Heart right ventricle (tissue), 16 donors: ENCODE measurements around the gene PVALEF. TPM values are rescaled to one million over a fixed set of nuclear protein-coding genes. Genes with fewer than 3 reads are reported as not detected.
A peak's percentile ranks its signal among the peaks of the same experiment; 100 is the strongest.
"Not testable (repeated sequence)": the region's sequence is repeated elsewhere in the genome, so short reads cannot be mapped to it uniquely, and the experiment has no call there.

Source experiments
- ATAC-seq, 8 donors: fragments of 200-7000 bp; cut with Tn5 transposase; one replicate each; pipeline ENCODE4 v1.9.1; 2020; ENCODE audit warnings: mild to moderate bottlenecking in 8 of 8, moderate library complexity in 8 of 8, moderate number of reproducible peaks in 1 of 8
- DNase-seq, 2 donors: peaks; one replicate each; pipeline ENCODE4 v3.0.0-alpha.2; 2020
- H3K27ac ChIP-seq, 10 donors: fragments of 200-600 bp; sonication (generic) in 2 of 10; one replicate each; pipeline versions ENCODE4 v1.5.0 to v1.8.0; 2020 to 2022; ENCODE audit warnings: mild to moderate bottlenecking in 3 of 10
- H3K27me3 ChIP-seq, 7 donors: fragments of 200-600 bp; one replicate each; pipeline ENCODE4 v1.8.0; 2021 to 2022; ENCODE audit warnings: mild to moderate bottlenecking in 2 of 7
- H3K36me3 ChIP-seq, 9 donors: fragments of 200-600 bp; sonication (generic) in 1 of 9; one replicate each; pipeline versions ENCODE4 v1.5.0 to v1.8.0; 2020 to 2022; ENCODE audit warnings: mild to moderate bottlenecking in 2 of 9
- H3K4me1 ChIP-seq, 9 donors: fragments of 200-600 bp; sonication (generic) in 1 of 9; one replicate each; pipeline versions ENCODE4 v1.5.0 to v1.8.0; 2020 to 2022; ENCODE audit warnings: mild to moderate bottlenecking in 4 of 9
- H3K4me3 ChIP-seq, 10 donors: fragments of 200-600 bp; sonication (generic) in 2 of 10; one replicate each; pipeline versions ENCODE4 v1.5.0 to v1.8.0; 2020 to 2022; ENCODE audit warnings: mild to moderate bottlenecking in 7 of 10, moderate library complexity in 2 of 10
- H3K9me3 ChIP-seq, 11 donors: fragments of 200-600 bp in 10 of 11; sonication (generic) in 2 of 11; one replicate each; pipeline versions ENCODE4 v1.5.0 to v1.8.0; 2013 to 2022; ENCODE audit warnings: mild to moderate bottlenecking in 2 of 11, control low read depth in 1 of 11, moderate library complexity in 1 of 11
- WGBS, 2 donors: extraction: QIAGEN DNeasy Blood & Tissue Kit; methylation state at CpG; one replicate each; pipeline ENCODE4 v1.1.7; 2013; ENCODE audit warnings: inconsistent platforms in 1 of 2; 5-methylcytosine and 5-hydroxymethylcytosine counted together
- intact Hi-C, 10 donors: fragments of 100-400 bp; cut with DNase I; formaldehyde crosslinking; loops; one replicate each; pipeline versions ENCODE4 v1.11.1 to v1.14.2; 2022
- polyA plus RNA-seq, 2 donors: library from polyadenylated mRNA; stranded (reverse); fragments of 200-250 nt; gene quantifications; one replicate each; pipeline ENCODE4 v1.2.3, GENCODE V29; 2013
- total RNA-seq, 10 donors: library from RNA; stranded (reverse); fragmentation: NEBNext Ultra II Directional in 3 of 10; extraction: Animal tissue kit (Norgen Biotek cat#: 25700) in 3 of 10; gene quantifications; one replicate each; pipeline versions ENCODE4 v1.2.1 to v1.2.4, GENCODE V29; 2021 to 2023
- TF ChIP-seq, protein P1 (sequence below), 9 donors: fragments of 200-600 bp; sonication (generic) in 2 of 9; IDR thresholded peaks; one replicate each; pipeline versions ENCODE4 v1.5.0 to v1.8.0; 2021 to 2022; ENCODE audit warnings: antibody characterized with exemption in 9 of 9, mild to moderate bottlenecking in 5 of 9, moderate library complexity in 1 of 9
- donor health status: Arrhythmogenic right ventricular cardiomyopathy.
- donor health status: ischemic (EF 13 %, LVEDD 7.1; RV severe dilation, severe dysfunction).
- donor health status: healthy with polysubstance abuse.
- donor health status: DM: no; HTN: yes; CAD: no.
- donor health status: DM: no; HTN: no; CAD: no.
- donor health status: ischemic (EF 25% LVEDD 6.9; RV normal size, moderate dysfunction).
- donor health status: ischemic (EF 25% LVEDD 5.7; RV mildly dilated, moderate dysfunction).
- donor health status: healthy.
- donor health status: DM: yes; HTN: yes; CAD: no.
- donor health status: Ischemic cardiomyopathy.
- donor health status: ischemic (EF 35%, LVEDD 5.7; RV mildly dilated, moderate dysfunction).
- donor health status: nonischemic (EF 11% LVEDD 7.7; RV severe dilation, severe dysfunction).
- donor health status: DM: yes; HTN: yes; CAD: no.
- donor health status: PGD.
- donor health status: ischemic (EF 29% LVEDD 5.4; RV normal size, mild dysfunction).
- donor health status: nonischemic (EF 23%, LVEDD 6.1; RV moderate dilation, normal function).

The PVALEF gene
- total and polyA plus RNA-seq, 12 donors: not detected

DNA sequence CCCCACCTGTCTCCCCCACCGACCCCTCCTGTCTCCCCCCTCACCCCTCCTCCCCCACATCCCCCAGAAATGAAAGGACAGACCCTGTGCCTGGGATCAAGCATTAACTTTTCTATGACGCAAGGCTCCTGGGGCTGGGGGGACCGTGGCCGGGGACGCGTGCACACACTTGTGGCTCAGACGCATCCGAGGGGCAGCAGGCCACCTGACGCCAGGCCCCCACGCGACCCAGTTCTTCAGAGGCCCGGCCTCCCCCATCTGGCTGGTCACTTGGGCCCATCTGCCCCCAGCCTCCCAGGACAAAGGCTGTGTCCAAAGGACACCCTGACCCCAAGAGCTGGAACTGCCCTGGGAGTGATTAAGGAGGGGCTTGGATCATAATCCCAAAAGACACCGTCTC, 14.0 kb upstream of the PVALEF start:
- H3K27ac ChIP-seq: peak overlapping the region in 1 of 10 donors; percentile 81
- TF ChIP-seq, protein P1, sequence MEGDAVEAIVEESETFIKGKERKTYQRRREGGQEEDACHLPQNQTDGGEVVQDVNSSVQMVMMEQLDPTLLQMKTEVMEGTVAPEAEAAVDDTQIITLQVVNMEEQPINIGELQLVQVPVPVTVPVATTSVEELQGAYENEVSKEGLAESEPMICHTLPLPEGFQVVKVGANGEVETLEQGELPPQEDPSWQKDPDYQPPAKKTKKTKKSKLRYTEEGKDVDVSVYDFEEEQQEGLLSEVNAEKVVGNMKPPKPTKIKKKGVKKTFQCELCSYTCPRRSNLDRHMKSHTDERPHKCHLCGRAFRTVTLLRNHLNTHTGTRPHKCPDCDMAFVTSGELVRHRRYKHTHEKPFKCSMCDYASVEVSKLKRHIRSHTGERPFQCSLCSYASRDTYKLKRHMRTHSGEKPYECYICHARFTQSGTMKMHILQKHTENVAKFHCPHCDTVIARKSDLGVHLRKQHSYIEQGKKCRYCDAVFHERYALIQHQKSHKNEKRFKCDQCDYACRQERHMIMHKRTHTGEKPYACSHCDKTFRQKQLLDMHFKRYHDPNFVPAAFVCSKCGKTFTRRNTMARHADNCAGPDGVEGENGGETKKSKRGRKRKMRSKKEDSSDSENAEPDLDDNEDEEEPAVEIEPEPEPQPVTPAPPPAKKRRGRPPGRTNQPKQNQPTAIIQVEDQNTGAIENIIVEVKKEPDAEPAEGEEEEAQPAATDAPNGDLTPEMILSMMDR (IDR thresholded peaks at IDR 0.05): no peak
- H3K9me3 ChIP-seq: no peaks in the 10 kb centered on the region
- ATAC-seq (no peak), DNase-seq (no peak)
- intact Hi-C loops: loop anchor here in 1 of 10 donors (5.0 kb wide), 1 partner anchor 46 kb away; no protein-coding TSS in a partner anchor
- peaks cover 0 to 41% (median 0%) of the 10 kb centered on the region in 9 donors for H3K4me1 ChIP-seq
- no peaks in the 10 kb centered on the region for H3K36me3 ChIP-seq
- WGBS, 2 donors: 78 to 86% methylated on average over 12 to 13 of the region's 13 CpGs
- H3K27me3 ChIP-seq: no peaks in the 10 kb centered on the region
- no peak overlapping the region for H3K4me3 ChIP-seq

DNA sequence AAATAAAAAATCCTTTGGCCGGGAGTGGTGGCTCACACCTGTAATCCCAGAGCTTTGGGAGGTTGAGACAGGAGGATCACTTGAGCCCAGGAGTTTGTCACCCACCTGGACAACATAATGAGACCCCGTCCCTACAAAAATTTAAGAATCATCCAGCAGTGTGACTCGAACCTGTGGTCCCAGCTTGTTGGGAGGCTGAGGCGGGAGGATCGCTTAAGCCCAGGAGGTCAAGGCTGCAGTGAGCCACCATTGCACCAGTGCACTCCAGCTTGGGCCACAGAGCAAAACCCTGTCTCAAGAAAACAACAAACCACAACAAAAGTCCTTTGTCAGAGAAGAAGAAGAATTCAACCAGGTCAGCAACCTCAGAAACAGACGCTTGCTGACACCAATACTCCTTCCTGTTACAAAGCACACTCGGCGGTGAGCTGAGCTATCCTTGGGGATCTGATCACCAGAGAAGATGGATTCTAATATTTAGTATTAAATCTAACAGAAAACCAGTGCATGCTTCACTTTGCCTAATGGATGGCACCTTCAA, 12.9 kb upstream of the PVALEF start:
- no peaks in the 10 kb centered on the region for H3K9me3 ChIP-seq
- H3K4me3 ChIP-seq: no peak overlapping the region
- DNase-seq (no peak), ATAC-seq (no peak)
- peaks cover 0 to 41% (median 0%) of the 10 kb centered on the region in 9 donors for H3K4me1 ChIP-seq
- no peaks in the 10 kb centered on the region for H3K36me3 ChIP-seq
- intact Hi-C loops: loop anchor here in 1 of 10 donors (5.0 kb wide), 1 partner anchor 45 kb away; no protein-coding TSS in a partner anchor
- H3K27ac ChIP-seq: peak overlapping the region in 1 of 10 donors; percentile 81
- H3K27me3 ChIP-seq: no peaks in the 10 kb centered on the region
- TF ChIP-seq, protein P1 (IDR thresholded peaks at IDR 0.05): no peak
- WGBS, 2 donors: 80 to 84% methylated on average over 8 of the region's 8 CpGs

DNA sequence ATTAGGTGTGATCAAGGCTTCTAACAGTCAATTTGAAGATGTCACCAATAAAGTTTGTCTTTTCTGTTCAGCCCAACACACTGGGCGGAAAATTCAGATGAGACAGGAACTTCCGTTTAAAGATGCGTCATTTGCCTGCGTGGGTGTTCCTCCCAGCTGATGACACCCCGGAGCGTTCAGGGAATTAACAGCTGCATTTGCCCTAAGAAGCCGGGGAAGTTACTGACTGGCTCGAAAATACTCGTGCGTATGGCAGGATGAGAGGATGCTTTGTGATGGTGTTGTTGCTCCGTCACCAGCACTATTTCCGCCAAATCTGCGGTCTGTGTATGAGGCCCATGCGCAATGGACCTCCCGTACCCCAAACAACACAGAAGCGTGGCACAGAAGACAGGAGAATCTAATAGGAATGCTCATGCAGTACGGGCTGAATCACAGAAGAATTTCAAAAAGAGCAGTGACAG, 11.9 kb upstream of the PVALEF start:
- Histone ChIP-seq H3K4me3 (no peak overlapping the region), H3K27ac (peak overlapping the region in 2 of 10 donors; percentile 28 to 82), H3K4me1 (peaks cover 0 to 41% (median 0%) of the 10 kb centered on the region in 9 donors), H3K27me3 (no peaks in the 10 kb centered on the region), H3K36me3 (no peaks in the 10 kb centered on the region), H3K9me3 (no peaks in the 10 kb centered on the region)
- TF ChIP-seq, protein P1 (IDR thresholded peaks at IDR 0.05): no peak
- DNase-seq: peak in 1 of 2 donors; percentile 35
- peak in 6 of 8 donors; percentile 18 to 70 (median 46) for ATAC-seq
- intact Hi-C loops: loop anchor here in 1 of 10 donors (5.0 kb wide), 1 partner anchor 44 kb away; no protein-coding TSS in a partner anchor
- WGBS, 2 donors: 55 to 57% methylated on average over 17 of the region's 17 CpGs

DNA sequence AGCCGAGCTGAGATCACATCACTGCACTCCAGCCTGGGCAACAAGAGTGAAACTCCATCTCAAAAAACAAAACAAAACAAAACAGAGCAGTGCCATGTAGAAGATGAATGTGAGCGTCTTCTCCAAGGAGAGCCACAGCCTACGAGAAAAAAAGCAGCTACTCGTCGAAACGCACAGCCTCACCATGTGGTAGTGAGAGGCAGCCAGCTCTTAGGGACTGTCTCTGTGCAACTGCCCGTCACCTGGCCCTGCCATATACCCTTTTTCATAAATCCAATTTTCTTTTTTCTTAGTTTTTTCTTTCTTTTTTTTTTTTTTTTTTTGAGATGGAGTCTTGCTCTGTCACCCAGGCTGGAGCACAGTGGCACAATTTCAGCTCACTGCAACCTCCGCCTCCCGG, 11.3 kb upstream of the PVALEF start:
- H3K36me3 ChIP-seq, DNase-seq, H3K27me3 ChIP-seq, ATAC-seq, H3K9me3 ChIP-seq, H3K4me3 ChIP-seq: not testable (repeated sequence)
- intact Hi-C loops: loop anchor here in 1 of 10 donors (5.0 kb wide), 1 partner anchor 43 kb away; no protein-coding TSS in a partner anchor
- 90% methylated on average over 9 of the region's 9 CpGs for WGBS, 2 donors
- Histone ChIP-seq H3K4me1 (peaks cover 0 to 42% (median 0%) of the 10 kb centered on the region in 9 donors), H3K27ac (peak overlapping the region in 1 of 10 donors; percentile 82)

DNA sequence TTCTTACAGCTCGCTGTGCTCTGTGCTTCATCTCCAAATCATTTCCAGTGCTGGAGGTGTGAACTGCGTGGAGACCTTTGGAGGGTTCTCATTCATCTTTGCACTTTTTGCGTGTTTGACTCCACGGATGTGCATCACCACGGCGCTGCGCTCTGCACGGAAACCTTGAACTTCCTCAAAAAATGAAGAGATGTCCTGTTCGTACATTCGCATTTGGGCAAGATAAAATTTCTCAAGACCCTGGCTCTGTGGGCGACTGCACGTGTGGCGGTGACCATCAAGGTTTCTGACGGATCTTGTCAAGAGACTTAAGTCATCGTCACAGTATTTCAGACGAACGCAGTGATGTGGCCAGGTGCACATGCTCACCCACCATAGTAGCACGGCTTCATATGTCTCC, 10.3 kb upstream of the PVALEF start:
- no peak for DNase-seq
- intact Hi-C loops: loop anchor here in 1 of 10 donors (5.0 kb wide), 1 partner anchor 42 kb away; no protein-coding TSS in a partner anchor

More for the DNA sequence above, 10.3 kb upstream of the PVALEF start:
- no peaks in the 10 kb centered on the region for H3K9me3 ChIP-seq
- no peaks in the 10 kb centered on the region for H3K27me3 ChIP-seq
- peaks cover 0 to 44% (median 4%) of the 10 kb centered on the region in 9 donors for H3K4me1 ChIP-seq
- TF ChIP-seq, protein P1 (IDR thresholded peaks at IDR 0.05): no peak
- WGBS, 2 donors: 96% methylated on average over 18 of the region's 18 CpGs
- no peak for ATAC-seq
- H3K4me3 ChIP-seq: no peak overlapping the region
- H3K27ac ChIP-seq: peak overlapping the region in 1 of 10 donors; percentile 3
- H3K36me3 ChIP-seq: no peaks in the 10 kb centered on the region
